Lower leg skin (tissue), 3 donors: ENCODE data around the gene CWF19L1.

Source experiments
- CTCF ChIP-seq, 3 donors: fragments of 450-650 bp; IDR thresholded peaks; one replicate each; pipeline ENCODE4 v1.5.1; 2016; ENCODE audit warnings: antibody characterized with exemption in 3 of 3, mild to moderate bottlenecking in 3 of 3, moderate library complexity in 2 of 3
- POLR2A ChIP-seq, 2 donors: fragments of 450-650 bp; IDR thresholded peaks; one replicate each; pipeline ENCODE4 v1.6.1; 2016 to 2017; ENCODE audit warnings: antibody characterized with exemption in 2 of 2, mild to moderate bottlenecking in 1 of 2, moderate library complexity in 1 of 2

GRCh38 chr10:100297242-100297641, 29.8 kb upstream of the CWF19L1 start:
- TF ChIP-seq CTCF (IDR thresholded peaks at IDR 0.05), result no peak
- no peak for TF ChIP-seq POLR2A (IDR thresholded peaks at IDR 0.05)
